GM10266 (cell line): Measurements from ENCODE around the gene OR52E2.

Experiments
- DNase-seq: peaks from one replicate; pipeline ENCODE4 v3.0.0; 2012; ENCODE audit errors: extremely low spot score
- CTCF ChIP-seq: IDR thresholded peaks from 2 replicates; pipeline ENCODE4 v1.5.1; 2012; ENCODE audit warnings: mild to moderate bottlenecking, low read depth; ENCODE audit not compliant: control insufficient read depth, insufficient read depth; ENCODE audit errors: missing control alignments

OR52E2 gene

DNA sequence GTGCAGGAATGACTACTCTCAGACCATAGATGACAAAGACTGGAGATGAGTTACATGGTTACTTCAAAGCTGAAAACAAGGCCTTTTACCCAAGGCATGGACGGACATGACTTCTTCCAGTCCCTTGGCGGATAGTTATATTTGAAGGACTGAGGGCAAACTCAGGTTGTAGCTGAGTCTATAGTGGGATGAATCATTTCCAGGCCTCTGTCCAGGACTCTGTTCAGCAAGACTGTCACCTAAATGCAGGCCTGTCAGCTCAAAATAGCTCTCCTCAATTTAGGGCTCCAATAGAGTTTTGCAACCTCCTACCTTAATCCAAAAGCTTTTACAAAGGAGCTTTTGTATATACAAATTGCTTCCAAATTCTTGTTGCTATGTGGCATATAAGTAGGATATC, 37.4 kb downstream of the OR52E2 start:
- no peak for DNase-seq
- no peak for TF ChIP-seq CTCF

DNA sequence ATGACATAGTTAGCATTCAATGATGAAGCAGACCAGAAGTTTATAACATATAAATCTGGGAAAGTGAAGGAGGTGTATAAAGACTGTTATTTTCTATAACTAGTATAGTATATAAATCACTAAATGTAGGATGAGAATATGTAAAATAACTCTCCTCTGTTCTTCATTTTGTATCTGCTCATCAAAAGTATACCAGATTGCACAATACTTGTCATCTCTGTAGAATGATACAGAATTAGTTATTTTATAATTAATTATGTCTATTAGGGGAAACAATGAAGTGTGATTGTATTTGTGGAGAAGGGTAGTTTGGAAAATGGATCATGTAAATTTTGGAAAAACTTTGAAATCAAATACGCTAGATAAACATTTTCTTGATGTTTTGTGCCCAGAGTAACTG, 46.4 kb downstream of the OR52E2 start:
- no peak for TF ChIP-seq CTCF
- no peak for DNase-seq

- DNase-seq, result no peak
- no peak for TF ChIP-seq CTCF
These were observed 48.2 kb downstream of the OR52E2 start for GRCh38 chr11:5011254-5011653.
